Transverse colon (tissue), 4 donors: Measurements from ENCODE around the gene SLC5A1. TPM values are rescaled to one million over a fixed set of nuclear protein-coding genes. Genes with fewer than 3 reads are reported as not detected.

Source experiments
- DNase-seq: peaks from one replicate; pipeline ENCODE4 v3.0.0-alpha.2; 2019
- H3K27ac ChIP-seq, 4 donors: fragments of 200-600 bp; sonication (generic); 2 replicates each; pipeline ENCODE4 v1.5.1; 2016 to 2018; ENCODE audit warnings: inconsistent platforms in 4 of 4
- H3K27me3 ChIP-seq: fragments of 200-600 bp; sonication (generic); 2 replicates; pipeline ENCODE4 v1.5.1; 2017; ENCODE audit warnings: inconsistent platforms
- H3K36me3 ChIP-seq, 4 donors: fragments of 200-600 bp; sonication (generic); 2 replicates each; pipeline ENCODE4 v1.5.1; 2017 to 2019; ENCODE audit warnings: inconsistent platforms in 4 of 4
- H3K4me1 ChIP-seq, 4 donors: fragments of 200-600 bp; sonication (generic); 2 replicates each; pipeline ENCODE4 v1.5.1; 2017 to 2020; ENCODE audit warnings: inconsistent platforms in 4 of 4
- H3K4me3 ChIP-seq, 4 donors: fragments of 200-600 bp; sonication (generic); 1 replicate in 1 of 4; 2 replicates in 3 of 4; pipeline versions ENCODE4 v1.5.1 to v1.6.1; 2017 to 2019; ENCODE audit warnings: inconsistent platforms in 4 of 4
- H3K9me3 ChIP-seq, 2 donors: fragments of 200-600 bp; sonication (generic); 2 replicates each; pipeline ENCODE4 v1.5.1; 2017 to 2019; ENCODE audit warnings: inconsistent platforms in 2 of 2
- CTCF ChIP-seq, 5 experiments: fragments of 200-600 bp in 3 of 5; fragments of 450-650 bp in 2 of 5; sonication (generic) in 3 of 5; IDR thresholded peaks; 1 replicate in 2 of 5; 2 replicates in 3 of 5; pipeline ENCODE4 v1.5.1; 2016 to 2017; ENCODE audit warnings: antibody characterized with exemption in 5 of 5, inconsistent platforms in 3 of 5, mild to moderate bottlenecking in 2 of 5, moderate library complexity in 1 of 5
- EP300 ChIP-seq: sonication (generic); formaldehyde crosslinking; IDR thresholded peaks from one replicate; pipeline ENCODE4 v1.6.1; 2017; ENCODE audit warnings: antibody characterized with exemption, low read depth
- POLR2A ChIP-seq: fragments of 450-650 bp; IDR thresholded peaks from one replicate; pipeline ENCODE4 v1.6.1; 2016; ENCODE audit warnings: antibody characterized with exemption, mild to moderate bottlenecking, moderate library complexity
- POLR2AphosphoS5 ChIP-seq, 3 donors: sonication (generic); formaldehyde crosslinking; IDR thresholded peaks; one replicate each; pipeline ENCODE4 v1.6.1; 2016; ENCODE audit warnings: antibody characterized with exemption in 3 of 3
- WGBS, 2 donors: methylation state at CpG; one replicate each; pipeline ENCODE4 v1.1.5; 2018; ENCODE audit warnings: low coverage in 1 of 2; 5-methylcytosine and 5-hydroxymethylcytosine counted together
- in situ Hi-C, 4 donors: fragments of 200-750 bp; cut with MboI; loops; one replicate each; pipeline versions ENCODE4 v1.15.0 to v1.15.1; 2017; ENCODE audit warnings: low sequenced_read_pairs in 3 of 4, low pct_ligation_motif_present in 1 of 4, low pct_unique_long_range_greater_than_20kb in 1 of 4
- intact Hi-C: fragments of 100-400 bp; cut with DNase I; formaldehyde crosslinking; loops from one replicate; pipeline ENCODE4 v1.15.1; 2023; ENCODE audit warnings: low total_unique reads
- total RNA-seq, 4 donors: library from RNA; depleted of rRNA; stranded (reverse); fragments of >200 nt; gene quantifications; one replicate each; pipeline ENCODE4 v1.1.0, GENCODE V29; 2016

The SLC5A1 gene
- total RNA-seq, 4 donors from 2014 or later, result 25.5 to 145 (median 83.2) TPM

- Histone ChIP-seq H3K27ac (no peak overlapping the region), H3K36me3 (no peaks in the 10 kb centered on the region), H3K4me3 (no peak overlapping the region), H3K27me3 (no peaks in the 10 kb centered on the region), H3K4me1 (no peaks in the 10 kb centered on the region), H3K9me3 (no peaks in the 10 kb centered on the region)
- TF ChIP-seq EP300, result no peak
- in situ Hi-C loops, result no loop called here
- intact Hi-C loops, result no loop called here
- 54 to 61% methylated on average over 3 to 4 of the region's 4 CpGs for WGBS, 2 donors
- DNase-seq, result no peak
Measured at GRCh38 chr22:32059426-32059825, 16.4 kb downstream of the SLC5A1 start.

GRCh38 chr22:32063701-32064100 lies 20.6 kb downstream of the SLC5A1 start:
- H3K27ac ChIP-seq, result no peak overlapping the region

GRCh38 chr22:32066820-32067219 lies 23.8 kb downstream of the SLC5A1 start:
- intact Hi-C loops, result no loop called here
- WGBS, 2 donors, result 69 to 75% methylated on average over 2 to 3 of the region's 3 CpGs
- H3K27ac ChIP-seq, result no peak overlapping the region

More at GRCh38 chr22:32063701-32064100, 20.6 kb downstream of the SLC5A1 start:
- no peaks in the 10 kb centered on the region for H3K27me3 ChIP-seq
- H3K9me3 ChIP-seq, result no peaks in the 10 kb centered on the region
- TF ChIP-seq CTCF (IDR thresholded peaks at IDR 0.05), result no peak
- no peaks in the 10 kb centered on the region for H3K4me1 ChIP-seq
- no peak for DNase-seq
- intact Hi-C loops, result no loop called here
- peaks cover 0 to 6% (median 0%) of the 10 kb centered on the region in 4 donors for H3K36me3 ChIP-seq
- no peak overlapping the region for H3K4me3 ChIP-seq
- in situ Hi-C loops, result no loop called here
- WGBS, 2 donors, result 61 to 100% methylated on average over 1 to 2 of the region's 2 CpGs

GRCh38 chr22:32067613-32068012 lies 24.6 kb downstream of the SLC5A1 start:
- Histone ChIP-seq H3K4me3 (no peak overlapping the region), H3K27me3 (no peaks in the 10 kb centered on the region), H3K36me3 (peaks cover 0 to 6% (median 0%) of the 10 kb centered on the region in 4 donors), H3K4me1 (peaks cover 0 to under 1% (median 0%) of the 10 kb centered on the region in 4 donors), H3K9me3 (no peaks in the 10 kb centered on the region), H3K27ac (no peak overlapping the region)
- 32 to 58% methylated on average over 2 of the region's 2 CpGs for WGBS, 2 donors
- in situ Hi-C loops (no loop called here), intact Hi-C loops (no loop called here)
- no peak for TF ChIP-seq EP300
- no peak for TF ChIP-seq POLR2A
- no peak for TF ChIP-seq CTCF (IDR thresholded peaks at IDR 0.05)
- DNase-seq, result no peak

More at GRCh38 chr22:32066820-32067219, 23.8 kb downstream of the SLC5A1 start:
- Histone ChIP-seq H3K9me3 (no peaks in the 10 kb centered on the region), H3K4me3 (no peak overlapping the region), H3K36me3 (peaks cover 0 to 6% (median 0%) of the 10 kb centered on the region in 4 donors), H3K27me3 (no peaks in the 10 kb centered on the region), H3K4me1 (no peaks in the 10 kb centered on the region)
- no peak for DNase-seq
- no peak for TF ChIP-seq POLR2AphosphoS5 (IDR thresholded peaks at IDR 0.05)
- no peak for TF ChIP-seq POLR2A
- TF ChIP-seq EP300, result no peak
- TF ChIP-seq CTCF (IDR thresholded peaks at IDR 0.05), result no peak
- in situ Hi-C loops, result no loop called here
